Nephron (organoid): ENCODE results near the gene SDHA.

Source experiments
- H3K27ac Mint-ChIP-seq, 3 experiments: 2 replicates each; pipeline ENCODE4 v1.8.0; 2020; ENCODE audit warnings: mixed read lengths in 3 of 3, mild to moderate bottlenecking in 2 of 3, moderate library complexity in 1 of 3
- H3K27me3 Mint-ChIP-seq: 2 replicates; pipeline ENCODE4 v1.8.0; 2021; ENCODE audit warnings: low read depth, mild to moderate bottlenecking, moderate library complexity, mixed read lengths
- H3K36me3 Mint-ChIP-seq: 2 replicates; pipeline ENCODE4 v1.8.0; 2020; ENCODE audit warnings: low read depth, mixed read lengths
- H3K4me1 Mint-ChIP-seq: 2 replicates; pipeline ENCODE4 v1.8.0; 2020; ENCODE audit warnings: mixed read lengths
- H3K4me3 Mint-ChIP-seq, 3 experiments: 2 replicates each; pipeline ENCODE4 v1.8.0; 2020; ENCODE audit warnings: mild to moderate bottlenecking in 3 of 3, mixed read lengths in 3 of 3, moderate library complexity in 2 of 3
- H3K9me3 Mint-ChIP-seq: 2 replicates; pipeline ENCODE4 v1.8.0; 2020; ENCODE audit warnings: mixed read lengths
- TF ChIP-seq, protein P1 (sequence below), 3 experiments: fragments of 200-600 bp; sonication (generic); IDR thresholded peaks; one replicate each; pipeline ENCODE4 v1.5.0; 2021; ENCODE audit warnings: antibody characterized with exemption in 3 of 3; ENCODE audit not compliant: unreplicated experiment in 3 of 3

SDHA gene

DNA sequence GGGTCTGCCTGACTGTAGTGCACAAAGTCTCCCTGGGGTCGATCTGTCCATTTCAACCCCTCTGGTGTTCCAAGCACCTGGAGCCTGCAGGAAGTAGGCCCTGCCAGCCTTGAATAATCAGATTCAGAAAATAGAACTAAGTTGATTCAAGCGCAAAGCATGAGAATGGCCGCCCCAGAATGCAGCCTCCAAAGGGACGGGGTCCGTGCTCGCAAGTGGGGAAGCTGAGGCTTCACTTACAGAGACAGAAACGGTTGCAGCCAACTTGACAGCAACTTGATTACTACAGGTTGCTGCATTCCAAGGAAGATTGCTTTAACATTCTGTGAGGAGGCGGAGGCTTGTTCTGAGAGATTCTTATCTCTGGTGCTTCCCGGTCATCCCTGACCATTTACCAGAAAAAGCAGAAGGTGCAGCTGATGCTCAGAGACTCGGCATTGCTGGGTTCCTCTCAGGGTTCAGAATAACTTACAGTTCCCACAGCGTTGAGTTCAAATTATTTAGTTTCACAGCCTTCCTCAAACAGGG, 41.8 kb upstream of the SDHA start:
- peaks cover 2% of the 10 kb centered on the region for H3K9me3 Mint-ChIP-seq
- H3K4me3 Mint-ChIP-seq = no peak overlapping the region
- peaks cover 13% of the 10 kb centered on the region for H3K27me3 Mint-ChIP-seq
- H3K27ac Mint-ChIP-seq = no peak overlapping the region
- H3K4me1 Mint-ChIP-seq = peaks cover 36% of the 10 kb centered on the region
- TF ChIP-seq, protein P1, sequence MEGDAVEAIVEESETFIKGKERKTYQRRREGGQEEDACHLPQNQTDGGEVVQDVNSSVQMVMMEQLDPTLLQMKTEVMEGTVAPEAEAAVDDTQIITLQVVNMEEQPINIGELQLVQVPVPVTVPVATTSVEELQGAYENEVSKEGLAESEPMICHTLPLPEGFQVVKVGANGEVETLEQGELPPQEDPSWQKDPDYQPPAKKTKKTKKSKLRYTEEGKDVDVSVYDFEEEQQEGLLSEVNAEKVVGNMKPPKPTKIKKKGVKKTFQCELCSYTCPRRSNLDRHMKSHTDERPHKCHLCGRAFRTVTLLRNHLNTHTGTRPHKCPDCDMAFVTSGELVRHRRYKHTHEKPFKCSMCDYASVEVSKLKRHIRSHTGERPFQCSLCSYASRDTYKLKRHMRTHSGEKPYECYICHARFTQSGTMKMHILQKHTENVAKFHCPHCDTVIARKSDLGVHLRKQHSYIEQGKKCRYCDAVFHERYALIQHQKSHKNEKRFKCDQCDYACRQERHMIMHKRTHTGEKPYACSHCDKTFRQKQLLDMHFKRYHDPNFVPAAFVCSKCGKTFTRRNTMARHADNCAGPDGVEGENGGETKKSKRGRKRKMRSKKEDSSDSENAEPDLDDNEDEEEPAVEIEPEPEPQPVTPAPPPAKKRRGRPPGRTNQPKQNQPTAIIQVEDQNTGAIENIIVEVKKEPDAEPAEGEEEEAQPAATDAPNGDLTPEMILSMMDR (IDR thresholded peaks at IDR 0.05; ENCODE audit: unreplicated experiment in 3 of 3) = no peak
- H3K36me3 Mint-ChIP-seq = no peaks in the 10 kb centered on the region

DNA sequence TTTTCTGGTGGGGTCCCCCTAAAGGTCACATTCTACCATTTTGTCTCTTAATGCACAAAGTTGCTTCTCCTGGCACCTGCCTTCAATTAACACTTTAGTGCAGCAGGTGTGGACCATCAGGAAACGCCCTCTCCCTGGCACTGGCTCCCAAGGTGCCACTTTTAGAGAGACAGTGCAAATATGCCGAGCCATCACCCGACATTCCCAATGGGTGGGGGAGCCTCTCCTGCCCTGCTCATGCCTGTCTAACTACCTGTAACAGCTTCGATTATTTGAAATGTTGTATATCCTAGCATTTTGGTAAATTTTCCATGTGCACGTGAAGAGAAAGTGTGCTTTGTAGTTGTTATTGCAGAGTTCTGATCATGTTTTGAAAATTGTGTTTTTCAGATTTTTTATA, 40.0 kb upstream of the SDHA start:
- Mint-ChIP-seq H3K4me1 (peaks cover 36% of the 10 kb centered on the region), H3K27me3 (peaks cover 10% of the 10 kb centered on the region), H3K27ac (no peak overlapping the region), H3K9me3 (peaks cover 2% of the 10 kb centered on the region), H3K4me3 (no peak overlapping the region), H3K36me3 (peaks cover 7% of the 10 kb centered on the region)
- TF ChIP-seq, protein P1 (IDR thresholded peaks at IDR 0.05; ENCODE audit: unreplicated experiment in 3 of 3) = no peak

DNA sequence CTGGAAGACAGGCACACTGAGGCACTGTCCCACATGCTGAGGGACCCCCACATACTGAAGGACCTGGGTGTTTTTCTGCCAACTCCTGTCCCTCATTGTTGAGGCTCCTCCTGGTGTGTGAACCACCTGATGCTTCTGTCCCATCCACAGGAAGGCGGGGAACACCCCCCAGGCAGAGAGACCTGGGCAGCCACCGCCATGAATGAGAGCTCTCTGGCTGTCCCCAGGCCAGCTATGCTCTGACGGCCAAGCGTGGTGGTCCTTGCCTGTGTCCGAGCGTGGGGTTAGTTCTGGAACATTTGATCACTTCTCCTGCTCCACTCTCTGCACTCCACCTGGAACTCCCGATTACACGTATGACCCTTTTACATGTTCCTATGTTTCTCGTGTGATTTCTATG, 38.7 kb upstream of the SDHA start:
- H3K4me3 Mint-ChIP-seq = no peak overlapping the region
- H3K27me3 Mint-ChIP-seq = peaks cover 6% of the 10 kb centered on the region

DNA sequence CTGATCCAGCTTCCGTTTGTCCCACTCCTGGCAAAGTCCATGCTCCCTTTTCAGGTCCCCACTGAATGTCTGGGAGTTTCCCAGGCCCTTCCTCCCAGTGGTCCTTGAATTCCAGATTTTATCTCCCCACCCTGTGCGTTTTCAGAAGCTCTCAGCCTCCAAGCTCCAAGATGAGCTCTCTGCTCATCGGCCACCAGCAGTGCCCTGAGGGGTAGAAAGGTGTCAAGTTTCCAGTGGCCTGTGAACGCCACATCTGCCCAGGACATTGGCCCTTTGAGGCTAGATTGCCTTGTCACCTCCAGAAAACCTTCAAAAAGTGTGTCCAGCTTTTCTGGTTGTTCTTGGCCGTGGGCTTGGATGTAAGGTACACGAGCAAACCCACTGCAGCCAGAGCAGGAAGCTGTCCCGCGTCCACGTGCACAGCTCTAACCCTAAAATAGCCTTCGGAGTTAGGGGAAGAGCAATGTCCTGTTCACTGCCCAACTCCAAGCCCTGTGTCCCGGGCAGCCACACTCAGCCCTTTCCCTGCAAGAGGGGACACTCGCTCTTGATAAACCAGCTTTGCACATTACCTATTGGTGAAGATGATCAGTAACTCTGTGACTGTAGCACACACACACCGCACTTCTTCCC, 37.7 kb upstream of the SDHA start:
- Mint-ChIP-seq H3K36me3 (peaks cover 7% of the 10 kb centered on the region), H3K4me3 (no peak overlapping the region), H3K4me1 (peaks cover 46% of the 10 kb centered on the region), H3K27me3 (peaks cover 6% of the 10 kb centered on the region), H3K9me3 (peaks cover 2% of the 10 kb centered on the region), H3K27ac (no peak overlapping the region)
- TF ChIP-seq, protein P1 (IDR thresholded peaks at IDR 0.05; ENCODE audit: unreplicated experiment in 3 of 3) = no peak

More for the DNA sequence above, 38.7 kb upstream of the SDHA start:
- peaks cover 7% of the 10 kb centered on the region for H3K36me3 Mint-ChIP-seq
- H3K9me3 Mint-ChIP-seq = peaks cover 2% of the 10 kb centered on the region
- H3K4me1 Mint-ChIP-seq = peaks cover 40% of the 10 kb centered on the region
- TF ChIP-seq, protein P1 (IDR thresholded peaks at IDR 0.05; ENCODE audit: unreplicated experiment in 3 of 3) = no peak
- H3K27ac Mint-ChIP-seq = no peak overlapping the region

DNA sequence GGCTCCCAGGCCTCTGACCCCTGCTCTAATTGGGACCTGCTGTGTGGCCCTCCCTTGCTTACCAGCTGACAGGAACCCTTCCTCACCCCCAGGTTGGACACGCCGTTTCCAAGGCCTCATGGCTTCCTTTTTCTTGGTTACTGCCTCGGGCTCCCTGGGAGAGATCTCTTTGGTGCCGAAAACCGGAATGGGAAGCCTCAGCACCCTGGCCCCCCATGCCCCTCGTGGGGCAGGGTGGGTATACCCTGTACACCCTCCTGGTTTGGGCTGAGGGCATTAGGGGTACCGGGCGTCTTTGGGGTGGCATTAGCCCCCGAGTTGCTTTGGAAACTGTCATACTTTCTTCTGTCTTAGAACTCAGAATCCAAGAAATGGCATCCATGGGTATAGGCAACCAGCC, 37.0 kb upstream of the SDHA start:
- TF ChIP-seq, protein P1 (IDR thresholded peaks at IDR 0.05; ENCODE audit: unreplicated experiment in 3 of 3) = no peak
- Mint-ChIP-seq H3K9me3 (peaks cover 2% of the 10 kb centered on the region), H3K4me3 (no peak overlapping the region), H3K36me3 (peaks cover 7% of the 10 kb centered on the region), H3K27ac (no peak overlapping the region), H3K4me1 (peaks cover 46% of the 10 kb centered on the region), H3K27me3 (peaks cover 6% of the 10 kb centered on the region)

DNA sequence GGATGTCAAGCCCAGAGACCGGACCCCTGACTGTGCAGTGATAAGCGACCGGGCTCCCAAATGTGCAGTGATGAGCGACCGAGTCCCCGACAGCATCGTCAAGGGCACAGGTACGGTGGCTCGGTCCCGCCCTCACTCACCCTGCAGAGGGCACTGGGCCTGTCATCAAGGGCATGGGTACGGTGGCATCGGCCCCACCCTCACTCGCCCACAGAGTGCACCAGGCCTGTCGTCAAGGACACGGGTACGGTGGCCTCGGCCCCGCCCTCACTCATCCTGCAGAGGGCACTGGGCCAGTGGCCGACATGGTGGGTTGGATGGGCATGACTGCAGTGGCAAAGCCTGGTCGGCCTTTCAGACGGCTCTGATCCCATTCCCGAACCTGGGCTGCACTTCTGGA, 36.6 kb upstream of the SDHA start:
- H3K4me3 Mint-ChIP-seq = no peak overlapping the region
- H3K27ac Mint-ChIP-seq = no peak overlapping the region
- peaks cover 46% of the 10 kb centered on the region for H3K4me1 Mint-ChIP-seq
- peaks cover 6% of the 10 kb centered on the region for H3K27me3 Mint-ChIP-seq
- TF ChIP-seq, protein P1 (IDR thresholded peaks at IDR 0.05; ENCODE audit: unreplicated experiment in 3 of 3) = no peak
- peaks cover 2% of the 10 kb centered on the region for H3K9me3 Mint-ChIP-seq
- peaks cover 7% of the 10 kb centered on the region for H3K36me3 Mint-ChIP-seq
